ENCODE results near the gene RRP1.

- no peak for TF ChIP-seq CTCF (IDR thresholded peaks at IDR 0.05)
- TF ChIP-seq POLR2A (IDR thresholded peaks at IDR 0.05): peak; percentile 65 to 70
Observed at GRCh38 chr21:43775795-43776430, 13.5 kb upstream of the RRP1 start, which contains the start of gene CSTB.

Data from Peyer's patch (tissue), 4 donors.